HL-60 (cell line): Measurements from ENCODE around the gene SYNPO2.

Experiments
- CTCF ChIP-seq: IDR thresholded peaks from one replicate; pipeline ENCODE4 v1.5.1; 2011; ENCODE audit warnings: low read length, control low read depth, inconsistent platforms; ENCODE audit not compliant: insufficient read depth
- GABPA ChIP-seq: IDR thresholded peaks from 2 replicates; pipeline ENCODE4 v1.6.1; 2012; ENCODE audit warnings: low read depth
- POLR2AphosphoS5 ChIP-seq: IDR thresholded peaks from 2 replicates; pipeline ENCODE4 v1.6.1; 2012; ENCODE audit warnings: low read depth
- REST ChIP-seq: IDR thresholded peaks from 2 replicates; pipeline ENCODE4 v1.6.1; 2012; ENCODE audit warnings: low read depth; ENCODE audit not compliant: insufficient replicate concordance
- SPI1 ChIP-seq: IDR thresholded peaks from 2 replicates; pipeline ENCODE4 v1.6.1; 2012; ENCODE audit warnings: low read depth, mild to moderate bottlenecking, borderline replicate concordance

- no peak for TF ChIP-seq REST
- TF ChIP-seq GABPA = no peak
- TF ChIP-seq CTCF = no peak
- no peak for TF ChIP-seq SPI1
- TF ChIP-seq POLR2AphosphoS5 = no peak
Measured at GRCh38 chr4:119104644-119105273, 216.1 kb downstream of the SYNPO2 start.
